Forelimb muscle (tissue), 1 donor: ENCODE measurements around the gene EDN2. TPM values are rescaled to one million over a fixed set of nuclear protein-coding genes. Genes with fewer than 3 reads are reported as not detected.
A peak's percentile ranks its signal among the peaks of the same experiment; 100 is the strongest.

ENCODE experiments used
- DNase-seq: peaks from one replicate; pipeline ENCODE4 v3.0.0-alpha.2; 2013; ENCODE audit warnings: low read depth
- polyA plus RNA-seq: library from polyadenylated mRNA; unstranded; fragments of 120-200 nt; gene quantifications from one replicate; pipeline ENCODE4 v1.2.1, GENCODE V29; 2013; ENCODE audit not compliant: insufficient read length

The EDN2 gene
- polyA plus RNA-seq, 1 donor, result 0.25 TPM

GRCh38 chr1:41437011-41437355 is 47.5 kb downstream of the EDN2 start:
- no peak for DNase-seq

GRCh38 chr1:41436281-41437010 is 48.0 kb downstream of the EDN2 start:
- DNase-seq, result no peak

- no peak for DNase-seq
Measured at GRCh38 chr1:41435570-41436178, 48.8 kb downstream of the EDN2 start.

GRCh38 chr1:41434748-41435449 is 49.6 kb downstream of the EDN2 start:
- no peak for DNase-seq

GRCh38 chr1:41434306-41434705 is 50.2 kb downstream of the EDN2 start:
- no peak for DNase-seq

GRCh38 chr1:41433501-41433900 is 51.0 kb downstream of the EDN2 start:
- no peak for DNase-seq

- no peak for DNase-seq
Measured at GRCh38 chr1:41432481-41433280, 51.8 kb downstream of the EDN2 start.

- DNase-seq, result no peak
Measured at GRCh38 chr1:41431490-41432350, 52.8 kb downstream of the EDN2 start.

GRCh38 chr1:41430582-41430981 is 53.9 kb downstream of the EDN2 start:
- DNase-seq, result peak; percentile 34

- DNase-seq, result no peak
Measured at GRCh38 chr1:41430069-41430468, 54.4 kb downstream of the EDN2 start.

GRCh38 chr1:41429641-41430035 is 54.8 kb downstream of the EDN2 start:
- no peak for DNase-seq

Other genes starting within 250 kb of the EDN2 start
- gene SCMH1, start 242.4 kb downstream of the EDN2 start, polyA plus RNA-seq, result 35.8 TPM
- 14.9 TPM for gene FOXO6, start 123.2 kb downstream of the EDN2 start, polyA plus RNA-seq